Stimulated activated naive CD8-positive, alpha-beta T cell treated with anti-CD3 and anti-CD28 coated beads, Interleukin-15, Interleukin-2, amounts not matched to agents 100 U/mL and 50 U/mL, for 24 hours (primary cell): ENCODE measurements around the gene OCSTAMP.

Source experiments
- ATAC-seq: fragments of 150-1000 bp; cut with Tn5 transposase; one replicate; pipeline ENCODE4 v1.10.0; 2021
- DNase-seq: peaks from one replicate; pipeline ENCODE4 v3.0.0; 2021

OCSTAMP gene

GRCh38 chr20:46550461-46550860 lies at the start of gene OCSTAMP:
OCSTAMP (minus strand) TSS chr20:46550654; CDS start chr20:46550560, 94 bp downstream.
- no peak for DNase-seq
- ATAC-seq: no peak

- no peak for ATAC-seq
- DNase-seq: no peak
Observed at GRCh38 chr20:46599227-46599987, 49.0 kb upstream of the OCSTAMP start.

- DNase-seq: no peak
- no peak for ATAC-seq
Observed at GRCh38 chr20:46595933-46596332, 45.5 kb upstream of the OCSTAMP start.

- ATAC-seq: no peak
- no peak for DNase-seq
Observed at GRCh38 chr20:46594725-46595124, 44.3 kb upstream of the OCSTAMP start.

GRCh38 chr20:46592580-46593362 lies 42.3 kb upstream of the OCSTAMP start:
- ATAC-seq: no peak
- DNase-seq: peak; percentile 18

GRCh38 chr20:46590443-46590842 lies 40.0 kb upstream of the OCSTAMP start:
- no peak for ATAC-seq

GRCh38 chr20:46588532-46589511 lies 38.4 kb upstream of the OCSTAMP start:
- no peak for DNase-seq
- ATAC-seq: peak; percentile 23

More at GRCh38 chr20:46590443-46590842, 40.0 kb upstream of the OCSTAMP start:
- no peak for DNase-seq

GRCh38 chr20:46587986-46588385 lies 37.5 kb upstream of the OCSTAMP start:
- DNase-seq (no peak), ATAC-seq (no peak)

GRCh38 chr20:46586724-46587123 lies 36.3 kb upstream of the OCSTAMP start:
- ATAC-seq (no peak), DNase-seq (no peak)

- DNase-seq (no peak), ATAC-seq (no peak)
Observed at GRCh38 chr20:46584508-46584907, 34.1 kb upstream of the OCSTAMP start.

- ATAC-seq (no peak), DNase-seq (no peak)
Observed at GRCh38 chr20:46583411-46584214, 33.2 kb upstream of the OCSTAMP start.

- no peak for DNase-seq
- no peak for ATAC-seq
Observed at GRCh38 chr20:46582648-46583047, 32.2 kb upstream of the OCSTAMP start.

- no peak for DNase-seq
- ATAC-seq: no peak
Observed at GRCh38 chr20:46581391-46581790, 30.9 kb upstream of the OCSTAMP start.

- DNase-seq (no peak), ATAC-seq (no peak)
Observed at GRCh38 chr20:46580613-46581205, 30.3 kb upstream of the OCSTAMP start.

- no peak for ATAC-seq
Observed at GRCh38 chr20:46578745-46579144, 28.3 kb upstream of the OCSTAMP start.

GRCh38 chr20:46576774-46577395 lies 26.4 kb upstream of the OCSTAMP start:
- DNase-seq: no peak
- ATAC-seq: no peak

More at GRCh38 chr20:46578745-46579144, 28.3 kb upstream of the OCSTAMP start:
- no peak for DNase-seq

GRCh38 chr20:46575937-46576461 lies 25.5 kb upstream of the OCSTAMP start:
- no peak for DNase-seq
- peak; percentile 66 for ATAC-seq

- ATAC-seq: no peak
- DNase-seq: no peak
Observed at GRCh38 chr20:46575394-46575793, 24.9 kb upstream of the OCSTAMP start.

GRCh38 chr20:46573788-46574584 lies 23.5 kb upstream of the OCSTAMP start:
- DNase-seq: no peak
- no peak for ATAC-seq
